CD1c-positive myeloid dendritic cell (primary cell): ENCODE results near the gene GCNT2.
"Not testable (repeated sequence)": the region's sequence is repeated elsewhere in the genome, so short reads cannot be mapped to it uniquely, and the experiment has no call there.

Experiments used
- DNase-seq: peaks from one replicate; pipeline ENCODE4 v3.0.0-alpha.2; 2016; ENCODE audit errors: extremely low spot score

Gene GCNT2

DNA sequence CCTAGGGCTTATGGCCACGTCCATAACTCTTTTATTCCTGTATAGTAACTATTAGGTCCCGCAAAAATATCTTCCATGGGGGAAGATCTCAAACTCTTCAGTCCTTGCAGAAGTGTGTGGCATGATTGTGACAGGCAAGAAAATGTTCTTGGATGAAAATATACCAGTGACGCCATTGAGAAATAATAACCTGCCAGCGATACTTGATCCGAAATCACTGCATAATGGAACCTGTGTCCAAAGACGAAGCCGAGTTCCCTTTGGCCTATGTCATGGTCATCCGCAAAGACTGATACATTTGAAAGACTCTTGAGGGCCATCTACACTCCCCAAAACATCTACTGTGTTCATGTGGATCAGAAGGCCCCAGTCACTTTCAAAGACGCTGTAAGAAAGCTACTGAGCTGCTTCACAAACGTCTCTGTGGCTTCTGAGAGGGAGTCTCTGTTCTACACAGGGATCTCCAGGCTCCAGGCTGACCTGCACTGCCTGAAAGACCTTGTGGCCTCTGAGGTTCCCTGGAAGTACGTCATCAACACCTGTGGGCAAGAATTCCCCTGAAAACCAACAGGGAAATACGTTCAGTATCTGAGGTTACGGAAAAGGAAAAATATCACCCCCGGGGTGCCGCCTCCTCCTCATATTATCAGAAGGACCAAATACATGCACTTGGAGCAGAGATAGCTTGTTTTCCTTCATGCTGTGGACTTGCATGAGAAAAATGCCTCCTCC, 6.9 kb upstream of the GCNT2 start:
- DNase-seq, result no peak

DNA sequence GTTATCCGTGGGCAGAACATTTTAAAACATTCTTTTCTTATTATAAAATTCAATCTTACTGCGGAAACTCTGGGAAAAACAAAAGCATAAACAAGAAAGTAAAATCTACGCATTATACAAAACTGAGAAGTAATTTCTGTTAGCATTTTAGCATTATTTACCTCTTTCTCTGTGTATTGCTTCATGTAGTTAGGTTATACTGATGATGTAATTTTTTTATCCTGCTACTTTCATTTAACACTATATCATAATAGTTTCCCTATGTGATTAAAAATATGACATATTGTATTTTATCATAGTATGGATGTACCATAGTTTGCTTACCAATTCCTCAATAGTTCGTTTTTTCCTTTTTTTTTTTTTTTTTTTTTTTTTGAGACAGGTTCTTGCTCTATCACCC, 4.2 kb upstream of the GCNT2 start:
- DNase-seq, result no peak

DNA sequence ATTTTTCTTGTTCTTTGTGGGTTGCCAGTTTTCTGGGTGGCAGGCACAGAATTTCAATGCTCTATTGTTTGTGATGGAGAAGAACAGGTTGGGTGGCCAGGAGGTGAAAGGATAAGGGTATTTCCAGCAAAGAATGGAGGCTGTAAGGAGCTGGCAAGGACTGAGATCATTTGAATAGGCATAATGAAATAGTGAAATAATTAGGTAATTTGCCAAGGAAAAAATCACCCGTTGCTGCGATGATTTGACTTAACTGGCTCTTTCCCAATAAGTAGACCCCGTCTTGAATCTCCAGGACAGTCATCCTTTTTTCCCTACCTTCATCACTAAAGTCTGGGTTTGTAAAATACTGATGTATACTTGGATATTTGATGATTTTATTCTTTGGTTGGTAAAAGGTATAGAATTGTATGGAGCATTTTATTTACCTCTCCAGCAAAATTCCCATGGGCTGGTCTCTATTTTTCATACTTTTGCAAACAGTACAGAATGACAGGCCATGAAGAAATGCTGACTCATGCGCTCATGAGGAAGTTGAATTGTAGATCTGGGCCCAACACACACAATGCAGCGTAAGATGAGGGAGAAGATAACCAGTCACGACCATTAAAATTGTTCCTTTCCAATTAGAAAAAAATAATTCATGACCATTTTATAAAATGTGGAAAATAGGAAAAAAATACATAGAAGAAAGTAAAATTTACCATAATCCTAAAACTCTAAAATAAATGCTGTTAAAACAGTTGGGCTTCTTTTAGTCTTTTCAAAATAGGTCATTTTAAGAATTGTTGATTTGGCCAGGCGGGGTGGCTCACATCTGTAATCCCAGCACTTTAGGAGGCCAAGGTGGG, 2.4 kb upstream of the GCNT2 start:
- peak; percentile 71 for DNase-seq

DNA sequence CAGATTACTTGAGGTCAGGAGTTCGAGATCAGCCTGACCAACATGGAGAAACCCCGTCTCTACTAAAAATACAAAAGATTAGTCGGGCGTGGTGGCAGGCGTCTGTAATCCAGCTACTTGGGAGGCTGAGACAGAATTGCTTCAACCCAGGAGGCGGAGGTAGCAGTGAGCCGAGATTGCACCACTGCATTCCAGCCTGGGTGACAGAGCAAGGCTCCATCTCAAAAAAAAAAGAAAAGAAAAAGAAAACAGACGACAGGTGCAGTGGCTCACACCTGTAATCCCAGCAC, 1.8 kb upstream of the GCNT2 start:
- DNase-seq, result not testable (repeated sequence)

DNA sequence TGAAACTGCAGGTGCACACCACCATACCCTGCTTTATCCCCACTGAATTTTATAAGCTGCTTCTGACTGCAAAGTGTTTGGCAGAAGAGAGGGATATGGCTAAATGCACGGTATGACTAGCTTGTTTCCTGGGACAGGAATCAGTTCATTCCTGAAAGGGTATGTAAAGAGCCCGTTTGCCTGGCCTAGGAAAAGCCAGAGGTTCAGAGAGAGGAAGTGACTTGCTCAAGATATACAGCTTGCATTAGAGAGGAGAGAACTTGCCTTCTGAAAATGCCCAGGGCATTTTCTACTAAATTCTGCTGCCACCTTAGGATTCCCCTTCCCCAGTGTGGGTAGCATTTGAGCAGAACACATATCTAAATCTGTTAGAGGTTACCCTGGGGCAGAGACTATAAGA, 683 bp upstream of the GCNT2 start:
- DNase-seq, result peak; percentile 53

DNA sequence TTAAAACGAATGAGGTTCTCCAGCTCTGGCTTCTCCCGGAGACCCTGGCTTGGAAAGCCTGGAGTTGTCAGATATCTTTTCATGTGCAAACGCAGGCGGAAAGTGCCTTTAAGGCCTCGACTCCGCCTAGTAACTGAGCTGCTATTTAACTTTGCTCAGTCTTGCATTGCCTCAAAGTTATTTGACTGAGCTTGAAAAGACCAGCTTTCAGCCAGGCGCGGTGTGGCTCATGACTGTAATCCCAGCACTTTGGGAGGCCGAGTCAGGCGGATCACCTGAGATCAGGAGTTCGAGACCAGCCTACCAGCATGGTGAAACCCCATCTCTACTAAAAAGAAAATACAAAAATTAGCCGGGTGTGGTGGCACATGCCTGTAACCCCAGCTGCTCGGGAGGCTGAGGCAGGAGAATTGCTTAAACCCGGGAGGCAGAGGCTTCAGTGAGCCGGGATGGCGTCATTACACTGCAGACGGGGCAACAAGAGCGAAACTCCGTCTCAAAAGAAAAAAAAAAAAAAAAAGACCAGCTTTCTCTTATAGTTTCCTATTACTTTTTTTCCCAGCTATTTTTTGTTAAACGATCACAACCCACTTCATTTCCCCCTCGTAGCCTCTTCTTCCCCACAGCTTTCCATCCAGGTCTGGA, 1.9 kb downstream of the GCNT2 start:
- DNase-seq, result no peak

DNA sequence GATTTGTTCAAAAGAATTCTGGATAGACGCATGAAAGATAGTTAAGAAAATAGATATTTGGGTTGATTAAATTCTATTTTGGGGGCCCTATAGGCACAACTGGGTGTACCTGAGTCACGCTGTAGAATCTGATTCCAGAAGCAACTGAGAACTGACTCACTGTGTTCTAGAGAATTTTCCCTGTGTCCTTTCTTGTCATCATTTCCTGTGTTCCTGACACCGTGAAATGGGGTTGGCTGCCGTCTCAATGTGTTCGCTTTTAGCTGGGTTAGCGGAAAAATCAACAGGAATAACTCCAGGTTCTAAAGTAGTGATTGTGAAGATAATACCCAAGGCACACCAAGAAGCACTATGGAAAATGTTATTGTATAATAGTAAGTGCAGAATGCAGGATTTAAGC, 5.0 kb downstream of the GCNT2 start:
- DNase-seq, result no peak

DNA sequence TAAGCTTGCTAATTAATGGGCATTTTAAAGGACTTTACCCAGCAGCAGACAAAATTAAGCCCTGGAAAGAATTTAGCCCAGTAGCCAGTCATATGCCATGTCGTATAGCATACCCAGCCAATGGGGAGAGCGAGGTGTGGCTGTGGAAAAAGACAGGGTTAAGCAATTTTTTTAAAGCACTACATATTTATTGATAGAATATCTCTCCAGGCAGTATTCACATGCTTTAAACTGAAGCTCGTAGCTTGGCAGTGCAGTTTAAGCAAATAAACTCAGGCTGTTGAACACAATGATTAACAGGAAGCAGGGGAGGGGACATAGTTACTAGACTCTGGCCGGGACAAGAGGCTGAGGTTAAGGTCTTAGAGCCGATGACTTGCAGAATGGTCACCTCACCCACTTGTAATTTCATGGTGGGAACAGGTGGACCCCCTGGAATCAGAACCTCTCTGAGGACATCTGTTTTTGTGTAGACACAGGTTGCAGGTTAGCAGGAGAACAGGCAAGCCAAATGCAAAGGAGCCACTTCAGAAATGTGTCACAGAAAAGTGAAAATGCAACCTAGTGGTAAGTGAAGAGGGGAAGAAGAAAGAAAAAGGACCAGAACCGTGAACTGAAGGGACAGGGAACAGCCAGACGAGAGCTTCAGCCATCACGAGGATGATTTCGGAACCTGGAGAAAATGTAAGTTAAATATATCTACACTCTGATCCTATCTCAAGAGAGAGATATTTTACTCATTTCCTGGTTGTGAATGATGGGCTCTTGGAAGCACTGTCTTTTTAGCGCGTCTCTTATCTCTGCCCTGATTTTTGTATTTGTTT, 7.2 kb downstream of the GCNT2 start:
- DNase-seq, result peak; percentile 36

DNA sequence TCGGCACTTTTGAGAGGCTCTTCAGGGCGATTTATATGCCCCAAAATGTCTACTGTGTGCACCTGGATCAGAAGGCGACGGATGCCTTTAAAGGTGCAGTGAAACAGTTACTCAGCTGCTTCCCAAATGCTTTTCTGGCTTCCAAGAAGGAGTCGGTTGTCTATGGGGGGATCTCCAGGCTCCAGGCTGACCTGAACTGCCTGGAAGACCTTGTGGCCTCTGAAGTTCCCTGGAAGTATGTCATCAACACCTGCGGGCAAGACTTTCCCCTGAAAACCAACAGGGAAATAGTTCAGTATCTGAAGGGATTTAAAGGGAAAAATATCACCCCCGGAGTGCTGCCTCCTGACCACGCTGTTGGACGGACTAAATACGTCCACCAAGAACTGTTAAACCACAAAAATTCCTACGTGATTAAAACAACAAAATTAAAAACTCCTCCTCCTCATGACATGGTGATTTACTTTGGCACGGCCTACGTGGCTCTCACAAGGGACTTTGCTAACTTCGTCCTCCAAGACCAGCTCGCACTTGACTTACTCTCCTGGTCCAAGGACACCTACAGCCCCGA, 8.2 kb downstream of the GCNT2 start:
- DNase-seq, result peak; percentile 22

DNA sequence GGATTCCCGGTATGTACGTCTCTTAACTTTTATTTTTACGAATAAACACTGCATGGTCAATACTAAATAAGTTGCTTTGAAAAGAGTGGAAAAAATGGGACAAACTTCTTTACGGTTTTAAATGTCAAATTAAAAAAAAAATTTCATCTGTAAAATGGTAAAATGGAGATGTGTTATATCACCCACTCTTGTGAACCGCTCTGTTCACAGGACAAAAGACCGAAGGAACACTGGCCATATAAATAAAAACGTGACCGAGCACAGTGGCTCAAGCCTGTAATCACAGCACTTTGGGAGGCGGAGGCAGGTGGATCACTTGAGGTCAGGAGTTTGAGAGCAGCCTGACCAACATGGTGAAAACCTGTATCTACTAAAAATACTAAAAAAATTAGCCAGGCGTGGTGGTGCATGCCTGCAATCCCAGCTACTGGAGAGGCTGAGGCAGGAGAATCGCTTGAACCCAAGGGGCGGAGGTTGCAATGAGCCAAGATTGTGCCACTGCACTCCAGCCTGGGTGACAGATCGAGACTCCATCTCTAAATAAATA, 8.8 kb downstream of the GCNT2 start:
- not testable (repeated sequence) for DNase-seq

DNA sequence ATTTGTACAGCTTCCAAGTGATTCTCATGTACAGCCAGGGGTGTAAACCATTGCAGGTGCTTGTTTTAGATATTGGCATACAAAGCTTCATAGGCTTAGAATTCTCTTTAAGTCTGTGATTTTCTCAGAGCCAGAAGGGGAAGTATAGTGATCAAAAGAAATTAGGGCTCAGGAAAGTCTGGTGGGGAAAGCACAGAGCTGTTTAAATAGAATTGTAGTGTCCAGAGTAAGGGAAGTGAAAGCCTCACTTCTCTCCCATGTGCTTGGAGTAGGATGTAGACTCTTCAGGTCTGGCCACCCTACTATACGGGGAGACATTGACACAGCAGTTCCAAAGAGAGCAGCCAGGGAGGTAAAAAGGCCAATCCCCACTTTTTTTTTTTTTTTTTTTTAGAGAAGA, 10.4 kb downstream of the GCNT2 start:
- peak; percentile 84 for DNase-seq

DNA sequence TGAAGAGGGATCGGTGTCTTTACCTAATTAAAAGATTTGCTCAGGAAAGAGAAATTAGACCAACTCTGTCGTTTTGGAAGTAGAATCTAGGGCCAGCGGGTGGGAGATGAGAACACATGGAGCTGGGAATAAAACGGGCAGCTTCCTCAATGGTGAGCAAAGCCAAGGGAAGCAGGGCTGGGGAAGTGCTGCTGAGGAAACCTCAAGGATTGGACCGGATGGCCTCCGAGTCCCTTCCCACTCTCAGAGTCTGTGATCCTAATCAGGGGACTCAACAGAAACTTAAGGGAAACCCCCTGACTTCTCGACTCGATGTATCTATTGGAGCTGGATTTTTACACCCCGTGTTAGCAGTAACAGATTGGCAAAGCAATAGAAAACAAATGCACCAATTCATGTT, 10.8 kb downstream of the GCNT2 start:
- peak; percentile 82 for DNase-seq

DNA sequence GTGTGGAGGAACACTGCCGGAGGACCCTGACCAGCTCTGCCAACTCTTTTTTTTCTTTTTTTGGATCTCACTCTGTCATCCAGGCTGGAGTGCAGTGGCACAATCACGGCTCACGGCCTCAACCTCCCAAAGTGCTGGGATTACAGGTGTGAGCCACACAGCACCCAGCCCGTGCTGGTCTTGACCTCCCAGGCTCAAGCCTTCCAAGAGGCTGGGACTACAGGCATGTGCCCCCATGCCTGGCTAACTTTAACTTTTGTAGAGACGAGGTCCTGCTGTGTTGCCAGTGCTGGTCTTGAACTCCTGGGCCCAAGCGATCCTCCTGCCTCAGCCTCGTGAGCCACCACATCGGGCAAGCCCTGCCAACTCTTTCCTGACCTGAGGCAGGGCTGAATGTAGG, 11.2 kb downstream of the GCNT2 start:
- no peak for DNase-seq

DNA sequence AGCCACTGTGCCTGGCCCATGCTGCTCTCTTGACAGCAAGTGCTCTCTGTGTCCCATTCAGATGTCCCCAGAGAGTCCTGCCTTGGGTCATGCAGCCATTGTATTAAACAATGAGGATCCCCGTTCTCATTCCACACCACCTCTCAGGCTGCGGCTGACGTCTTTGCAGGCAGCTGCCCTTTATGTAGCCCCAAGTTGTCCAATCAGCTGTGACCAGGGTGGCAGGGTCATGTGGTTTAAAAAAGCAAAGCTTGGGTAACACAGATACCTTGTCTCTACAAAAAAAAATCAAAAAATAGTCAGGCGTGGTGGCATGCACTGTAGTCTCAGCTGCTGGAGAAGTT, 13.2 kb downstream of the GCNT2 start:
- no peak for DNase-seq

DNA sequence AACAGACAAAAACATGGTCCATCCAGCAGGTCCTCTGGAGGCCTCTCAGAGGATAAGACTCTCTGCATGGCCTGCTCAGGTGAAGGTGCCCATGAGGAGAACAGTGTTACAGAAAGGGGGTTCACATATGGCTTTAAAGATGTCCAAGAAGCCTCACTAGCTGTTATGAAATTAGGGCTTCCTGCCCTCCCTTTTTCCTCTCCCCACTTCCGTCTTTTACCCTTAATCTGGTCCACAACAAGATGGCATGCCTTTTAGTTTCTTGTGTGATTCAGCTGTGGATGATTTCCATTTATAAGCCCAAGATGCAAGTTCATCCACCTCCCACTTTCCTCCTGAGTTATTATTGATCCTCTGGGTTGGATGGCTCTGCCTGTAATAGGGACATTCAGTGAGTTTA, 14.0 kb downstream of the GCNT2 start:
- DNase-seq, result peak; percentile 14

DNA sequence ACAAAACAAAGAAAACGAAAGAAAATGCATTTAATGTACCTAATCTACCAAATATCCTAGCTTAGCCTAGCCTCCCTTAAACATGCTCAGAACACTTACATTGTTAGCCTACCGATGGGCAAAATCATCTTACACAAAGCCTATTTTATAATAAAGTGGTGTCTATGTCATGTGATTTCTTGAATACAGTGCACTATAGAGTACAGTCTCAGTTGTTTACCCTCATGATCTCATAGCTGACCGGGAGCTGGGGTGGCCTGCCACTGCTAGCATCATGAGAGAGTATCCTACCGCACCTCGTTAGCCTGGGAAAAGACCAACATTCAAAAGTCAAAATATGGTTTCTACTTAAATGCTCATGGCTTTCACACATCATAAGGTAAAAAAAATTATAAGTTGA, 16.6 kb downstream of the GCNT2 start:
- DNase-seq, result no peak

DNA sequence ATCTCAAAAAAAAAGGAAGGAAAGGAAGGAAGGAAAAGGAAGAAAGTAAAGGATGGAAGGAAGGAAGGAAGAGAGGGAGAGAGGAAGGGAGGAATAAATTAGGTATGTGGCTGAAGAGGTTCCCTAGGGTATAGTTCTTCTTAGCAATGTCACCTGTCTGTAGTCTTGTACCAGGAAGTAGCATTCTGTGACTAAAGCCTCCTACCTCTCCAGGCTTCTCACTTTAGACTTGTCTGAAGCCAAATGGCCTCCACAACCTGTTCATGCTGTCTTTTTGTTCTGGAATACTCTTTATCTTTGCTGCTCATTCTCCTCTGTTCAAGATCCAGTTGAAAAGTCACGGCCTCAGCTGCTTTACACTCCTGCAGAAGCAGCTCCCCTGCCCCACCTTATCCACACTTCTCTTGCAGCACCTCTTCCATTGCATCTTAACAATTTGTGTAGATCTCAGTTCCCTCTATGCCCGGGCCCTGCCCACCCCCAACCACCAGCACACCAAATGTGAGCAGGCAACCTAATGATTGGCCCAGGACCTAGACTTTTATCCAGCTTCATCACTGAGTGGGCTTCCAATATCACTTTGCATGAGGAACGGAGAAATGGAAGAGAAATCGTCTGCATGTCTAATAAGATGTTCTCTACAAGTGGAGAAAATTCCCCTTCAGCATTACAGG, 19.1 kb downstream of the GCNT2 start:
- DNase-seq, result no peak

DNA sequence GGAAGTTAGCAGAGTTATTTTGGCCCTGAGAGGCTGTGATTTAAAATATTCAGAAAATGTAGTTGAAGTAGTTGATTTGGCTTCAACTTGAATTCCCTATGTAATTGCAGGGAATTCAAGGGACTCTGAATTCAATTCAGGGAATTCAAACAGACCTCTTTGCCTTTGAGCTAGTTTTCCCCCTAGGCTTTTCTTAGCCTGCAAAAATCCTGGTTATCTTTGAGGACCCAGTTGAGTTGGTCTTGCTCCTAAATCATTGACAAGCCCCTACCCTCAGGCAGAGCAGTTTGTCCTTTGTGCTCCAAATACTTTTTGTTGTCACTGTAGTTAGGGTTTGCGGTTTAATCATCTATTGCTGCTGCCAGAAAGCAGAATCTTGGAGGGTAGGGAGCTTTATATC, 20.4 kb downstream of the GCNT2 start:
- no peak for DNase-seq

DNA sequence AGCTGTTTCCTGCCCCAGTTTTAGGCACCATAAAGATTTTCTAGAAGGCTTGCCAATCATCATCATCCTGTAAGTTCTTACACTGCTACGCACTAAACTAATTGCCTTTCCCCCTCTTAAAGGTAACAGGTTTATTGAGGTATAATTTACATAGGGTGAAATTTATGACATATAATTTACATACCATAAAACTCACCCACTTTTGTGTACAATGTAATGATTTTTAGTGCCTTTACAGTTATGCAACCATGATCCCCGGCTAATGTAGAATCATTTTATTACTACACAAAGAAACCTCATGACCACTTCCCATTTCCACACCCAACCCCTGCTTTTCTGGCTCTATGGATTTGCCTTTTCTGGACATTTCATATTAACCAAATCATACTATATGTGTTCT, 21.1 kb downstream of the GCNT2 start:
- peak; percentile 61 for DNase-seq

DNA sequence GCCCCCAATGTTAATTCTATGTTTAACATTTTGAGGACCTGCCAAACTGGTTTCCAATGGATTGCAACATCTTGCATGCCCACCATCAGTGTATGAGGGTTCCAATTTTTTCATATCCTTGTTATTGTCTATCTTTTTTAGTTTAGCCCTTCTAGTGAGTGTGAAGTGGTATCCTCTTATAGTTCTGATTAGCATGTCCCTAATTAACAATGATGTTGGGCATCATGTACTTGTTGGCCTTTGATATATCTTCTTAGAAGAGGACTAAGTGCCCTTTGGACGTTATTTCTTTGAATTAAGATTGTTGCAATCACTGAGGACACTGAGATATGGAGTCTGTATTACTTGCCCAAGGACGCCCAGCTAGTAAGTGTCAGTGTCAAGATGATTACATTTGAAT, 22.3 kb downstream of the GCNT2 start:
- DNase-seq, result no peak

DNA sequence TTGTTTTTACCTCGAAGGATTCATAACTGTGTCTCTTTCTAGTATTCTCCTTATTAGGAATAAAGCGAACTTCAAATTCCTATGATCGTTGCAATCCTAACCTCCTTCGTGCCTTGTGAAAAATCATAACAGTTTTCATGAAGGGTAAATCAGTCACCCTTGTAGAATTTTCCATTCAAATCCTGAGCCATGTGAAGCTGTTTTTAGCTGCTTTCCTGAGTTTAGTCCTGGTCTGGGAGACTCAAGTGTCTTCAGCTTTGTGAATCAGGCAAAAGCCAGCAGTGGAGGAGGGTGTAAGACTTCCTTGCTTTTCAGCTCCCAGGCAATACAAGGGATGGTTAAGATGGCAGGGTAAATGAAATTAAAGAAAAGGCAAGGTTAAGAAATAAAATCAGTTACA, 24.3 kb downstream of the GCNT2 start:
- no peak for DNase-seq
